Liver (tissue), 9 donors: ENCODE data around the gene TNPO2. TPM values are rescaled to one million over a fixed set of nuclear protein-coding genes. Genes with fewer than 3 reads are reported as not detected.

ENCODE experiments used
- DNase-seq: peaks from one replicate; pipeline ENCODE4 v3.0.0-alpha.2; 2017; ENCODE audit warnings: low spot score
- H3K27ac ChIP-seq, 2 donors: one replicate each; pipeline ENCODE4 v1.7.0; 2013; ENCODE audit warnings: inconsistent platforms in 2 of 2, low read length in 2 of 2, control low read depth in 1 of 2, low read depth in 1 of 2, mild to moderate bottlenecking in 1 of 2
- H3K27me3 ChIP-seq, 4 donors: one replicate each; pipeline versions ENCODE4 v1.6.1 to v1.7.0; 2013; ENCODE audit warnings: low read length in 3 of 4, inconsistent platforms in 1 of 4, mild to moderate bottlenecking in 1 of 4, moderate library complexity in 1 of 4; ENCODE audit not compliant: control insufficient read depth in 4 of 4, insufficient read depth in 4 of 4
- H3K36me3 ChIP-seq, 4 donors: one replicate each; pipeline versions ENCODE4 v1.6.1 to v1.7.0; 2013; ENCODE audit warnings: low read length in 3 of 4, mild to moderate bottlenecking in 3 of 4, low read depth in 1 of 4, moderate library complexity in 1 of 4; ENCODE audit not compliant: control insufficient read depth in 4 of 4, insufficient read depth in 3 of 4
- H3K4me1 ChIP-seq, 4 donors: one replicate each; pipeline versions ENCODE4 v1.6.1 to v1.7.0; 2013; ENCODE audit warnings: low read length in 3 of 4, mild to moderate bottlenecking in 3 of 4, moderate library complexity in 1 of 4; ENCODE audit not compliant: control insufficient read depth in 4 of 4, insufficient read depth in 4 of 4
- H3K4me3 ChIP-seq, 3 donors: one replicate each; pipeline versions ENCODE4 v1.6.1 to v1.7.0; 2013; ENCODE audit warnings: low read length in 3 of 3, control low read depth in 1 of 3, low read depth in 1 of 3, mild to moderate bottlenecking in 1 of 3
- H3K9ac ChIP-seq, 2 donors: one replicate each; pipeline ENCODE4 v1.7.0; 2013; ENCODE audit warnings: low read length in 2 of 2, mild to moderate bottlenecking in 2 of 2, moderate library complexity in 2 of 2, control low read depth in 1 of 2, low read depth in 1 of 2
- H3K9me3 ChIP-seq, 4 donors: one replicate each; pipeline versions ENCODE4 v1.6.1 to v1.7.0; 2013; ENCODE audit warnings: low read length in 3 of 4; ENCODE audit not compliant: control insufficient read depth in 4 of 4
- ATF3 ChIP-seq: IDR thresholded peaks from 2 replicates; pipeline ENCODE4 v1.6.1; 2016; ENCODE audit warnings: antibody characterized with exemption
- EGR1 ChIP-seq, 2 donors: IDR thresholded peaks; 2 replicates each; pipeline ENCODE4 v1.6.1; 2016 to 2018; ENCODE audit warnings: antibody characterized with exemption in 2 of 2, low read depth in 2 of 2
- FOXA1 ChIP-seq: IDR thresholded peaks from 2 replicates; pipeline ENCODE4 v1.6.1; 2016; ENCODE audit warnings: antibody characterized with exemption
- FOXA2 ChIP-seq: IDR thresholded peaks from 2 replicates; pipeline ENCODE4 v1.6.1; 2016; ENCODE audit warnings: antibody characterized with exemption
- HNF4A ChIP-seq, 2 donors: conservative IDR thresholded peaks; 2 replicates each; pipeline ENCODE4 v1.6.1; 2016; ENCODE audit warnings: antibody characterized with exemption in 2 of 2, mild to moderate bottlenecking in 2 of 2
- HNF4G ChIP-seq: IDR thresholded peaks from 2 replicates; pipeline ENCODE4 v1.6.1; 2016; ENCODE audit warnings: antibody characterized with exemption
- JUND ChIP-seq, 2 donors: IDR thresholded peaks; 2 replicates each; pipeline ENCODE4 v1.6.1; 2016; ENCODE audit warnings: antibody characterized with exemption in 2 of 2
- NR2F2 ChIP-seq: IDR thresholded peaks from 2 replicates; pipeline ENCODE4 v1.6.1; 2016; ENCODE audit warnings: antibody characterized with exemption
- RAD21 ChIP-seq, 2 donors: IDR thresholded peaks; 2 replicates each; pipeline ENCODE4 v1.6.1; 2016; ENCODE audit warnings: antibody characterized with exemption in 2 of 2, mild to moderate bottlenecking in 2 of 2
- SP1 ChIP-seq: IDR thresholded peaks from 2 replicates; pipeline ENCODE4 v1.6.1; 2018; ENCODE audit warnings: antibody characterized with exemption, mild to moderate bottlenecking
- TAF1 ChIP-seq: conservative IDR thresholded peaks from 2 replicates; pipeline ENCODE4 v1.6.1; 2016; ENCODE audit warnings: antibody characterized with exemption, mild to moderate bottlenecking
- YY1 ChIP-seq: IDR thresholded peaks from 2 replicates; pipeline ENCODE4 v1.6.1; 2016; ENCODE audit warnings: antibody characterized with exemption, mild to moderate bottlenecking
- WGBS: extraction: QIAGEN DNeasy Blood & Tissue Kit; methylation state at CpG from one replicate; pipeline ENCODE4 v1.1.7; 2013; 5-methylcytosine and 5-hydroxymethylcytosine counted together
- polyA plus RNA-seq, 2 donors: library from polyadenylated mRNA; stranded (reverse) in 1 of 2; unstranded in 1 of 2; fragments of 200-250 nt in 1 of 2; fragments of >200 nt in 1 of 2; fragmentation: Nextera tagmentation in 1 of 2; extraction: Ambion mirVana in 1 of 2; gene quantifications; one replicate each; pipeline versions ENCODE4 v1.2.1 to v1.2.3, GENCODE V29; 2013 to 2015
- total RNA-seq, 2 donors: library from RNA; depleted of rRNA; stranded (reverse); fragments of >200 nt; gene quantifications; one replicate each; pipeline ENCODE4 v1.2.3, GENCODE V29; 2014
- TF ChIP-seq, protein P1 (sequence below): fragments of 150-350 bp; IDR thresholded peaks from 2 replicates; pipeline ENCODE4 v1.5.1; 2017; ENCODE audit warnings: improper control_type of control experiment, low read depth, low read length; ENCODE audit not compliant: missing input control
- TF ChIP-seq, protein P2 (sequence below): IDR thresholded peaks from 2 replicates; pipeline ENCODE4 v1.6.1; 2016; ENCODE audit warnings: antibody characterized with exemption
- TF ChIP-seq, protein P3 (sequence below): IDR thresholded peaks from 2 replicates; pipeline ENCODE4 v1.6.1; 2016; ENCODE audit warnings: antibody characterized with exemption, mild to moderate bottlenecking
- donor health status: healthy.
- donor health status: healthy.
- donor health status: healthy.
- donor health status: healthy.
- donor health status: healthy.

The TNPO2 gene
- total and polyA plus RNA-seq, 4 donors: 6.3 to 22.2 (median 15.8) TPM

- Histone ChIP-seq H3K27me3 (no peaks in the 10 kb centered on the region), H3K4me1 (no peaks in the 10 kb centered on the region), H3K36me3 (peaks cover 7 to 34% (median 13%) of the 10 kb centered on the region in 4 donors), H3K27ac (no peak overlapping the region), H3K9me3 (no peaks in the 10 kb centered on the region), H3K9ac (no peak overlapping the region), H3K4me3 (no peak overlapping the region)
- no peak for DNase-seq
- TF ChIP-seq HNF4A (conservative IDR thresholded peaks at IDR 0.05): no peak
- TF ChIP-seq, protein P1, sequence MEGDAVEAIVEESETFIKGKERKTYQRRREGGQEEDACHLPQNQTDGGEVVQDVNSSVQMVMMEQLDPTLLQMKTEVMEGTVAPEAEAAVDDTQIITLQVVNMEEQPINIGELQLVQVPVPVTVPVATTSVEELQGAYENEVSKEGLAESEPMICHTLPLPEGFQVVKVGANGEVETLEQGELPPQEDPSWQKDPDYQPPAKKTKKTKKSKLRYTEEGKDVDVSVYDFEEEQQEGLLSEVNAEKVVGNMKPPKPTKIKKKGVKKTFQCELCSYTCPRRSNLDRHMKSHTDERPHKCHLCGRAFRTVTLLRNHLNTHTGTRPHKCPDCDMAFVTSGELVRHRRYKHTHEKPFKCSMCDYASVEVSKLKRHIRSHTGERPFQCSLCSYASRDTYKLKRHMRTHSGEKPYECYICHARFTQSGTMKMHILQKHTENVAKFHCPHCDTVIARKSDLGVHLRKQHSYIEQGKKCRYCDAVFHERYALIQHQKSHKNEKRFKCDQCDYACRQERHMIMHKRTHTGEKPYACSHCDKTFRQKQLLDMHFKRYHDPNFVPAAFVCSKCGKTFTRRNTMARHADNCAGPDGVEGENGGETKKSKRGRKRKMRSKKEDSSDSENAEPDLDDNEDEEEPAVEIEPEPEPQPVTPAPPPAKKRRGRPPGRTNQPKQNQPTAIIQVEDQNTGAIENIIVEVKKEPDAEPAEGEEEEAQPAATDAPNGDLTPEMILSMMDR: no peak
- TF ChIP-seq NR2F2: no peak
- no peak for TF ChIP-seq SP1
- TF ChIP-seq RAD21 (IDR thresholded peaks at IDR 0.05): no peak
- TF ChIP-seq TAF1: no peak
- no peak for TF ChIP-seq ATF3
- TF ChIP-seq JUND (IDR thresholded peaks at IDR 0.05): no peak
- TF ChIP-seq YY1: no peak
- TF ChIP-seq FOXA2: no peak
- TF ChIP-seq, protein P2, sequence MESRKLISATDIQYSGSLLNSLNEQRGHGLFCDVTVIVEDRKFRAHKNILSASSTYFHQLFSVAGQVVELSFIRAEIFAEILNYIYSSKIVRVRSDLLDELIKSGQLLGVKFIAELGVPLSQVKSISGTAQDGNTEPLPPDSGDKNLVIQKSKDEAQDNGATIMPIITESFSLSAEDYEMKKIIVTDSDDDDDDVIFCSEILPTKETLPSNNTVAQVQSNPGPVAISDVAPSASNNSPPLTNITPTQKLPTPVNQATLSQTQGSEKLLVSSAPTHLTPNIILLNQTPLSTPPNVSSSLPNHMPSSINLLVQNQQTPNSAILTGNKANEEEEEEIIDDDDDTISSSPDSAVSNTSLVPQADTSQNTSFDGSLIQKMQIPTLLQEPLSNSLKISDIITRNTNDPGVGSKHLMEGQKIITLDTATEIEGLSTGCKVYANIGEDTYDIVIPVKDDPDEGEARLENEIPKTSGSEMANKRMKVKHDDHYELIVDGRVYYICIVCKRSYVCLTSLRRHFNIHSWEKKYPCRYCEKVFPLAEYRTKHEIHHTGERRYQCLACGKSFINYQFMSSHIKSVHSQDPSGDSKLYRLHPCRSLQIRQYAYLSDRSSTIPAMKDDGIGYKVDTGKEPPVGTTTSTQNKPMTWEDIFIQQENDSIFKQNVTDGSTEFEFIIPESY: no peak
- no peak for TF ChIP-seq HNF4G
- TF ChIP-seq FOXA1: no peak
- TF ChIP-seq, protein P3, sequence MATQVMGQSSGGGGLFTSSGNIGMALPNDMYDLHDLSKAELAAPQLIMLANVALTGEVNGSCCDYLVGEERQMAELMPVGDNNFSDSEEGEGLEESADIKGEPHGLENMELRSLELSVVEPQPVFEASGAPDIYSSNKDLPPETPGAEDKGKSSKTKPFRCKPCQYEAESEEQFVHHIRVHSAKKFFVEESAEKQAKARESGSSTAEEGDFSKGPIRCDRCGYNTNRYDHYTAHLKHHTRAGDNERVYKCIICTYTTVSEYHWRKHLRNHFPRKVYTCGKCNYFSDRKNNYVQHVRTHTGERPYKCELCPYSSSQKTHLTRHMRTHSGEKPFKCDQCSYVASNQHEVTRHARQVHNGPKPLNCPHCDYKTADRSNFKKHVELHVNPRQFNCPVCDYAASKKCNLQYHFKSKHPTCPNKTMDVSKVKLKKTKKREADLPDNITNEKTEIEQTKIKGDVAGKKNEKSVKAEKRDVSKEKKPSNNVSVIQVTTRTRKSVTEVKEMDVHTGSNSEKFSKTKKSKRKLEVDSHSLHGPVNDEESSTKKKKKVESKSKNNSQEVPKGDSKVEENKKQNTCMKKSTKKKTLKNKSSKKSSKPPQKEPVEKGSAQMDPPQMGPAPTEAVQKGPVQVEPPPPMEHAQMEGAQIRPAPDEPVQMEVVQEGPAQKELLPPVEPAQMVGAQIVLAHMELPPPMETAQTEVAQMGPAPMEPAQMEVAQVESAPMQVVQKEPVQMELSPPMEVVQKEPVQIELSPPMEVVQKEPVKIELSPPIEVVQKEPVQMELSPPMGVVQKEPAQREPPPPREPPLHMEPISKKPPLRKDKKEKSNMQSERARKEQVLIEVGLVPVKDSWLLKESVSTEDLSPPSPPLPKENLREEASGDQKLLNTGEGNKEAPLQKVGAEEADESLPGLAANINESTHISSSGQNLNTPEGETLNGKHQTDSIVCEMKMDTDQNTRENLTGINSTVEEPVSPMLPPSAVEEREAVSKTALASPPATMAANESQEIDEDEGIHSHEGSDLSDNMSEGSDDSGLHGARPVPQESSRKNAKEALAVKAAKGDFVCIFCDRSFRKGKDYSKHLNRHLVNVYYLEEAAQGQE: no peak
- WGBS: 84% methylated on average over 50 of the region's 50 CpGs
Measured at GRCh38 chr19:12656899-12657571, 66.7 kb downstream of the TNPO2 start.

DNA sequence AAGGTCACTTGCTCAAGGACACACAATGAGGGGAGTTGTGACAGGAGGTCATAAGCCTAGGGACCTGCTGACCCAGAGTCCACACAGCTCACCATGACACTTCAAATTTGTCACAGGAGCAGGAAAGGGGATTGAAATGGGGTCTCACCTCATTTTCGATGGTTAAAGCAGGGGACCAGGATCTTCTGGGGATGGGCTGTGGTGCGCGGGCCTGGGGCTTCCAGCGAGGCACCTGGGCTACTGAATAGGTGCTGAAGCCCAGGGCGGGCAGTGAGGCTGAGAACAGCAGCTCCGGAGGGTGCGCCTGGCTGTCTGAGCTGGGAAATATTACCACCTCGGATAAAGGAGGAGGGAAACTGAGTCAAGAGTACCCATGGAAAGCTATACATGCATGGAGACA is 68.2 kb downstream of the TNPO2 start:
- TF ChIP-seq HNF4G: no peak
- no peak for TF ChIP-seq ATF3
- TF ChIP-seq EGR1 (IDR thresholded peaks at IDR 0.05; ENCODE audit: low read depth in 2 of 2): no peak
- no peak for TF ChIP-seq FOXA2
- TF ChIP-seq SP1: no peak
- TF ChIP-seq, protein P3: no peak
- no peak for TF ChIP-seq FOXA1
- TF ChIP-seq HNF4A (conservative IDR thresholded peaks at IDR 0.05): no peak
- Histone ChIP-seq H3K36me3 (peaks cover 0 to 31% (median 8%) of the 10 kb centered on the region in 4 donors), H3K9me3 (no peaks in the 10 kb centered on the region), H3K27me3 (no peaks in the 10 kb centered on the region), H3K4me3 (no peak overlapping the region), H3K4me1 (no peaks in the 10 kb centered on the region), H3K27ac (no peak overlapping the region), H3K9ac (no peak overlapping the region)
- no peak for DNase-seq
- 95% methylated on average over 8 of the region's 8 CpGs for WGBS
